SU-DHL-6 (cell line): ENCODE measurements around the gene OR8B8.
"Not testable (repeated sequence)": the region's sequence is repeated elsewhere in the genome, so short reads cannot be mapped to it uniquely, and the experiment has no call there.

Experiments used
- H2AFZ ChIP-seq: fragments of 200-600 bp; sonication (generic); 2 replicates; pipeline ENCODE4 v1.6.1; 2014; ENCODE audit warnings: low read depth, mild to moderate bottlenecking, moderate library complexity, mixed read lengths, antibody characterized with exemption, low read length; ENCODE audit not compliant: severe bottlenecking
- H3F3A ChIP-seq: fragments of 200-600 bp; shearing (Covaris generic); 2 replicates; pipeline ENCODE4 v1.6.0; 2016; ENCODE audit warnings: antibody characterized with exemption, mild to moderate bottlenecking; ENCODE audit not compliant: insufficient read depth
- H3K27ac ChIP-seq: fragments of 200-600 bp; sonication (generic); 2 replicates; pipeline ENCODE4 v1.5.1; 2016; ENCODE audit warnings: low read depth, mild to moderate bottlenecking, low read length, moderate library complexity, mixed read lengths
- H3K27me3 ChIP-seq: fragments of 200-600 bp; sonication (generic), shearing (Covaris generic); 2 replicates; pipeline ENCODE4 v1.6.0; 2014; ENCODE audit warnings: mild to moderate bottlenecking, low read length
- H3K36me3 ChIP-seq: fragments of 200-600 bp; sonication (generic); 2 replicates; pipeline ENCODE4 v1.6.1; 2014; ENCODE audit warnings: mild to moderate bottlenecking, low read length, mixed read lengths
- H3K4me2 ChIP-seq: fragments of 300-600, 200-600 bp; shearing (Covaris generic), sonication (generic); 2 replicates; pipeline ENCODE4 v1.6.0; 2014; ENCODE audit warnings: low read length, low read depth, mild to moderate bottlenecking; ENCODE audit not compliant: poor library complexity, severe bottlenecking
- H3K4me3 ChIP-seq: fragments of 200-600 bp; sonication (generic); 2 replicates; pipeline ENCODE4 v1.5.1; 2014; ENCODE audit warnings: antibody characterized with exemption, low read length, mild to moderate bottlenecking, mixed read lengths; ENCODE audit not compliant: insufficient read depth, poor library complexity, severe bottlenecking
- H3K79me2 ChIP-seq: fragments of 200-600 bp; sonication (generic); 2 replicates; pipeline ENCODE4 v1.6.1; 2014; ENCODE audit warnings: mild to moderate bottlenecking, low read length, moderate library complexity; ENCODE audit not compliant: insufficient read depth
- H3K9ac ChIP-seq: fragments of 200-600 bp; sonication (generic); 2 replicates; pipeline ENCODE4 v1.7.0; 2014; ENCODE audit warnings: mild to moderate bottlenecking, low read length
- H3K9me2 ChIP-seq: fragments of 200-600 bp; sonication (generic); replicated peaks from 2 replicates; pipeline ENCODE4 v1.6.1; 2014; ENCODE audit warnings: low read length; ENCODE audit not compliant: insufficient read depth
- H3K9me3 ChIP-seq: fragments of 200-600 bp; sonication (generic); 2 replicates; pipeline ENCODE4 v1.6.1; 2014; ENCODE audit warnings: low read length, mixed read lengths; ENCODE audit not compliant: insufficient read depth
- H4K20me1 ChIP-seq: fragments of 200-600 bp; sonication (generic); 2 replicates; pipeline ENCODE4 v1.6.1; 2014; ENCODE audit warnings: low read depth, mild to moderate bottlenecking, antibody characterized with exemption, low read length, moderate library complexity, mixed read lengths
- CTCF ChIP-seq: fragments of 200-600 bp; sonication (generic); IDR thresholded peaks from one replicate; pipeline ENCODE4 v1.5.1; 2017; ENCODE audit warnings: antibody characterized with exemption, mild to moderate bottlenecking, low read length, moderate library complexity; ENCODE audit not compliant: insufficient read depth, poor library complexity, severe bottlenecking
- EZH2phosphoT487 ChIP-seq: fragments of 200-600 bp; sonication (generic), shearing (Covaris generic); conservative IDR thresholded peaks from 2 replicates; pipeline ENCODE4 v1.6.1; 2018; ENCODE audit warnings: mild to moderate bottlenecking, antibody characterized with exemption, low read length, moderate library complexity, mixed read lengths

OR8B8 gene

GRCh38 chr11:124402326-124402922 lies 43.1 kb downstream of the OR8B8 start:
- Histone ChIP-seq H3K4me2 (no peak overlapping the region), H4K20me1 (no peaks in the 10 kb centered on the region)
- peak; percentile 94 for TF ChIP-seq CTCF
- no peak for TF ChIP-seq EZH2phosphoT487

DNA sequence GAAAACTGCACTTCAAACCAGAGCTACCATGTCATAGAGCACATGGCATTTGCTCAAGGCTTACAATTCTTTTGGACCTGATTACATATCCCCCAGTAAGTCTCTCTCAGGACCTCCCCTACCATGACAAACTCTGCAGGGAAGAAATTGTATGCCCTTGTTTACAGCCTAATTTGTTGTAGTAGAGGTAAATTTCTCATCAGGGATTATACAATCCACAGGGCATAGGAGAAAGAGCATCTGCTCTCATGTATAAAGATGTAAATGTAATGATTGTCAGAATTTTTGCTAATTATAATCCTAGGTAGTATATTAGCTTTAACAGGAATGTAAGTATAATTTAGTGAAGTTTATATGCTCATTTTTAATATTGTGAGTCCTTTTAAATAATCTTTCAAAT lies 46.6 kb downstream of the OR8B8 start, which contains the start of gene OR8B3:
Gene OR8B3 (minus strand): TSS at position 101 of the 400 bp plus-strand sequence. CDS start 1,673 bp downstream, outside the sequence.
- no peaks in the 10 kb centered on the region for H4K20me1 ChIP-seq
- no peak within 1 kb of the TSS for H3K9ac ChIP-seq
- no peaks in the 10 kb centered on the region for H3K36me3 ChIP-seq
- no peak within 1 kb of the TSS for H3K4me3 ChIP-seq
- no peak within 1 kb of the TSS for H3K27ac ChIP-seq
- H3K79me2 ChIP-seq: no peaks in the 10 kb centered on the region
- no peaks in the 10 kb centered on the region for H3K27me3 ChIP-seq
- no peaks in the 10 kb centered on the region for H3K9me2 ChIP-seq
- H3K4me2 ChIP-seq: no peak within 1 kb of the TSS
- TF ChIP-seq EZH2phosphoT487 (no peak), CTCF (no peak)
- no peaks in the 10 kb centered on the region for H3K9me3 ChIP-seq
- no peak within 1 kb of the TSS for H2AFZ ChIP-seq
- no peaks in the 10 kb centered on the region for H3F3A ChIP-seq

More at GRCh38 chr11:124402326-124402922, 43.1 kb downstream of the OR8B8 start:
- no peaks in the 10 kb centered on the region for H3K9me2 ChIP-seq
- H3F3A ChIP-seq: no peaks in the 10 kb centered on the region
- no peak overlapping the region for H3K4me3 ChIP-seq
- H3K27ac ChIP-seq: no peak overlapping the region
- no peak overlapping the region for H3K9ac ChIP-seq
- H2AFZ ChIP-seq: no peak overlapping the region
- H3K36me3 ChIP-seq: no peaks in the 10 kb centered on the region
- H3K79me2 ChIP-seq: no peaks in the 10 kb centered on the region
- H3K9me3 ChIP-seq: no peaks in the 10 kb centered on the region
- no peaks in the 10 kb centered on the region for H3K27me3 ChIP-seq

GRCh38 chr11:124396847-124397246 lies 48.6 kb downstream of the OR8B8 start:
- not testable (repeated sequence) for H3K79me2 ChIP-seq, H3K4me3 ChIP-seq, H3K9ac ChIP-seq, H3K27ac ChIP-seq, H3F3A ChIP-seq, H3K36me3 ChIP-seq, H3K9me2 ChIP-seq, H3K9me3 ChIP-seq, H2AFZ ChIP-seq, H3K4me2 ChIP-seq, H3K27me3 ChIP-seq, H4K20me1 ChIP-seq

GRCh38 chr11:124394408-124394807 lies 51.1 kb downstream of the OR8B8 start:
- Histone ChIP-seq H3K4me3 (no peak overlapping the region), H3K27me3 (no peaks in the 10 kb centered on the region), H3K79me2 (no peaks in the 10 kb centered on the region), H3K9ac (no peak overlapping the region), H4K20me1 (no peaks in the 10 kb centered on the region), H3K4me2 (no peak overlapping the region), H3K9me3 (no peaks in the 10 kb centered on the region), H3F3A (no peaks in the 10 kb centered on the region), H2AFZ (no peak overlapping the region), H3K9me2 (no peaks in the 10 kb centered on the region), H3K27ac (no peak overlapping the region), H3K36me3 (no peaks in the 10 kb centered on the region)
- TF ChIP-seq EZH2phosphoT487 (no peak), CTCF (no peak)
